ENCODE measurements around the gene GSG1L2. TPM values are rescaled to one million over a fixed set of nuclear protein-coding genes. Genes with fewer than 3 reads are reported as not detected.

Gene GSG1L2
- total and polyA plus RNA-seq, 2 donors (not counting 3 experiments of a cell fraction or from before 2014, with no cell fraction given): not detected

- CTCF ChIA-PET: no interaction called here
- H3K9me3 ChIP-seq (replicated peaks; ENCODE audit: control insufficient read depth, insufficient read depth, low read length): peaks cover 12% of the 10 kb centered on the region
- no peaks in the 10 kb centered on the region for H3K27me3 ChIP-seq (ENCODE audit: control insufficient read depth in 2 of 2, insufficient read depth in 2 of 2, low read length in 2 of 2)
- H3K9me1 ChIP-seq (replicated peaks; ENCODE audit: control insufficient read depth, extremely low read depth, insufficient read depth, low read length): no peaks in the 10 kb centered on the region
- TF ChIP-seq MYC (IDR thresholded peaks at IDR 0.05; ENCODE audit: low read depth, low read length) (no peak), FOS (IDR thresholded peaks at IDR 0.05; ENCODE audit: borderline replicate concordance, insufficient read depth, low read length) (no peak), MAX (IDR thresholded peaks at IDR 0.05; ENCODE audit: insufficient read depth, insufficient read length) (no peak), JUN (IDR thresholded peaks at IDR 0.05; ENCODE audit: borderline replicate concordance, insufficient read depth, insufficient read length, low read depth) (no peak), EZH2 (IDR thresholded peaks at IDR 0.05; ENCODE audit: borderline replicate concordance, low read depth, low read length, severe bottlenecking) (no peak), POLR2A (IDR thresholded peaks at IDR 0.05; ENCODE audit: low read depth, low read length) (no peak), CTCF (IDR thresholded peaks at IDR 0.05; ENCODE audit: extremely low read depth in 1 of 2, insufficient read depth in 1 of 2, low read depth in 1 of 2, low read length in 2 of 2) (no peak), POLR2AphosphoS5 (IDR thresholded peaks at IDR 0.05; ENCODE audit: insufficient read depth, low read depth, low read length) (no peak), GATA2 (IDR thresholded peaks at IDR 0.05; ENCODE audit: insufficient read depth, insufficient read length, low read depth, low read length) (no peak)
- POLR2A ChIA-PET: no interaction called here
- intact Hi-C loops (cut with micrococcal nuclease): no loop called here
- no peaks in the 10 kb centered on the region for H3K4me1 ChIP-seq (ENCODE audit: control insufficient read depth, extremely low read depth, insufficient read depth, low read length)
- H3K79me2 ChIP-seq (ENCODE audit: control insufficient read depth, insufficient read depth, low read length): no peaks in the 10 kb centered on the region
- H3K4me2 ChIP-seq (ENCODE audit: insufficient read depth, low read length): no peak overlapping the region
- no peak overlapping the region for H3K4me3 ChIP-seq (replicated peaks in 1 of 3; ENCODE audit: insufficient read depth in 1 of 3, low read depth in 1 of 3, low read length in 3 of 3)
- dilution Hi-C loops (cut with MboI; ENCODE audit: extremely low pct_ligation_motif_present, low sequenced_read_pairs): no loop called here
- DNase-seq (ENCODE audit: low read depth, low spot score): no peak
- no peaks in the 10 kb centered on the region for H3K36me3 ChIP-seq (ENCODE audit: control insufficient read depth in 2 of 2, extremely low read depth in 1 of 2, insufficient read depth in 2 of 2, low read length in 2 of 2)
- FAIRE-seq: no peak
- H2AFZ ChIP-seq (ENCODE audit: low read depth, low read length): no peak overlapping the region
- BruUV-seq (replicated peaks): no TSS peak
- no peak overlapping the region for H3K9ac ChIP-seq (replicated peaks; ENCODE audit: extremely low read depth, insufficient read depth, low read length)
- H3K27ac ChIP-seq (ENCODE audit: insufficient read depth, low read depth, low read length): no peak overlapping the region
- H4K20me1 ChIP-seq (replicated peaks; ENCODE audit: control insufficient read depth, extremely low read depth, insufficient read depth, low read length): no peaks in the 10 kb centered on the region
Observed at GRCh38 chr17:9811537-9811936, 10.3 kb downstream of the GSG1L2 start.
